BLaER1 (cell line): ENCODE data around the gene RARG.
"Not testable (repeated sequence)": the region's sequence is repeated elsewhere in the genome, so short reads cannot be mapped to it uniquely, and the experiment has no call there.

Experiments used
- H3K27ac ChIP-seq: shearing (Covaris generic); formaldehyde crosslinking; 2 replicates; pipeline ENCODE4 v1.8.1; 2022
- H3K27me3 ChIP-seq: shearing (Covaris generic); formaldehyde crosslinking; 2 replicates; pipeline ENCODE4 v1.8.1; 2022
- H3K36me3 ChIP-seq: shearing (Covaris generic); formaldehyde crosslinking; 2 replicates; pipeline ENCODE4 v1.8.1; 2022
- H3K4me1 ChIP-seq: shearing (Covaris generic); formaldehyde crosslinking; 2 replicates; pipeline ENCODE4 v1.8.1; 2022
- H3K4me2 ChIP-seq: shearing (Covaris generic); formaldehyde crosslinking; 2 replicates; pipeline ENCODE4 v1.8.1; 2022
- H3K4me3 ChIP-seq: shearing (Covaris generic); formaldehyde crosslinking; 2 replicates; pipeline ENCODE4 v1.8.1; 2022
- H3K9ac ChIP-seq: shearing (Covaris generic); formaldehyde crosslinking; 2 replicates; pipeline ENCODE4 v1.8.1; 2022
- H3K9me3 ChIP-seq: shearing (Covaris generic); formaldehyde crosslinking; 2 replicates; pipeline ENCODE4 v1.8.1; 2022
- H4K20me1 ChIP-seq: shearing (Covaris generic); formaldehyde crosslinking; 2 replicates; pipeline ENCODE4 v1.8.1; 2022
- Cebpa-rat ChIP-seq: shearing (Covaris generic); IDR thresholded peaks from 2 replicates; pipeline ENCODE4 v1.8.1; 2022

RARG gene

DNA sequence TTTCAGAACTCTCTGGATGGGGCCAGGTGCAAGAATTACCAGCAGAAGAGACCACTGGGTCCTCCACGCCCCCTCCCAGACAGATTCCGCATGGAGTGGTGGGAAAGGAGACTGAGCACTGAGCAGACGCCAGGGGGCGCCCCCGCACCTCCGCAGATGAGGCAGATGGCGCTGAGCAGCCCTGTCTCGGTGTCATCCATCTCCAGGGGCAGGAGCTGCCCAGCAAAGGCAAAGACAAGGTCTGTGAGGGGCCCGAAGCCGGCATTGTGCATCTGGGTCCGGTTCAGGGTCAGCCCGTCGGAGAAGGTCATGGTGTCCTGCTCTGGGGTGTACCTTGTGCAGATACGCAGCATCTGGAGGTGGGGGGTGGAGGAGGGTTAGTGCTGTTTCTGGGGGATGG lies 18.7 kb downstream of the RARG start:
- no peaks in the 10 kb centered on the region for H4K20me1 ChIP-seq
- TF ChIP-seq Cebpa-rat, result no peak
- peaks cover 88% of the 10 kb centered on the region for H3K4me1 ChIP-seq
- no peak overlapping the region; the same call in 1 of the 2 replicates for H3K27ac ChIP-seq
- no peak overlapping the region for H3K4me3 ChIP-seq
- H3K4me2 ChIP-seq, result peak overlapping the region; percentile 93
- H3K27me3 ChIP-seq, result no peaks in the 10 kb centered on the region
- H3K36me3 ChIP-seq, result peaks cover 36% of the 10 kb centered on the region
- no peak overlapping the region for H3K9ac ChIP-seq
- no peaks in the 10 kb centered on the region for H3K9me3 ChIP-seq

DNA sequence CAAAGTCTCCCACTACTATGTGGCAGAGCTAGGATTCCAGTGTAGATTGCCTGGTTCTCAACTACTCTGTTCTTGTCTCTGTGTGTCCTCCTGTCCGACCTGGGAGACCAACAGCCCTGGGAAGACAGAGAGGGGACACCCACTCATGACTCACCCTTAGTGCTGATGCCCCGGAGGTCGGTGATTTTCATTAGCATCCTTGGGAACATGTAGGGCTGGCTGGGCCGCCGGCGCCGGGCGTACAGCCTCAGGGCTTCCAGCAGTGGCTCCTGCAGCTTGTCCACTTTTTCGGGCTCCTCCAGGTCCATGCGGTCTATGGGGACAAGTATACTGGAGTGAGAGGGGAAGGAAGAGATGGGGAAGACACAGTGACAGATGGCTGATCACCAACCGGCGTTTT lies 19.1 kb downstream of the RARG start:
- Histone ChIP-seq H3K27ac (no peak overlapping the region), H4K20me1 (no peaks in the 10 kb centered on the region), H3K4me1 (peaks cover 88% of the 10 kb centered on the region), H3K4me3 (no peak overlapping the region), H3K9ac (no peak overlapping the region), H3K4me2 (peak overlapping the region; percentile 93; the same call in 1 of the 2 replicates), H3K9me3 (no peaks in the 10 kb centered on the region), H3K27me3 (no peaks in the 10 kb centered on the region), H3K36me3 (peaks cover 36% of the 10 kb centered on the region)
- TF ChIP-seq Cebpa-rat, result no peak

DNA sequence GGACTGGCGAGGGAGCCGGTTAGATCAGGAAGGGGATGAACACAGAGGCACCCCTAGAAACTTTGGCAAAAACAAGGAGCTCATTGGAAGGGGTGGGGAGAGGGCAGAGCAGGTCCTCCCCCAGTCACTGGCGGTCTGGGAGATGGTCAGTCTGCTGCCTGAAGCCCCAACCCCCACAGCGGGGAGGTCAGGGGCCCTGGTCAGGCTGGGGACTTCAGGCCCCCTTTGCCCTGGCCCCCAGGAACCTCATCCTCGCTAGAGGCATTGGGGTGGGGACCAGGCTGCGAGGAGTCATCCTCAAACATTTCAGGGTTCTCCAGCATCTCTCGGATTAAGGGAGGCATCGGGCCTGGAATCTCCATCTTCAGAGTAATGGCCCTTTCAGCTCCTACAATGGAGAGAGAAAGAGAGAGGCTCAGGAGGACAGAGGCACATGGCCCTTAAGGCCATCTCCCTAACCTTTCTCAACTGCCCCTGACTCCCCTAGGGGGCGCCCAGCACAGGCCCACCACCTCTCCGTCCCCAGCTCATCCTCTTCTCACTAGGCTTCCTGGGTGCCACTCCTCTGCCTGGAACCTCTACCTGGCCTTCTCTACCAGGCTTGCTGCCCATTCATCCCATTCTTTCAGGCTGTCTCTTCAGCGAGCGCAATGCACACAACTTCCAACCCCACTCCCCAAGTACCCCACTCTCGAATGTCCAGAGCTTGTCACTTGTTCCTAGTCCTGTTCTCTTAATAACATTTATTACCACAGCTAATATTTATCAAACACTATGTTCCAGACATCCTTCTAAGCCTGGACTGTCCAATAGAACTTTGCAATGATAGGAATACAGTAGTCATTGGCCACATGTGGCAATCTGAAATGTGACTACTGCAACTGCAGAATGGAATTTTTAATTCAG lies 20.3 kb downstream of the RARG start:
- no peaks in the 10 kb centered on the region for H3K9me3 ChIP-seq
- peaks cover 36% of the 10 kb centered on the region for H3K36me3 ChIP-seq
- peak overlapping the region; percentile 85; the same call in 1 of the 2 replicates for H3K4me2 ChIP-seq
- no peak for TF ChIP-seq Cebpa-rat
- no peaks in the 10 kb centered on the region for H4K20me1 ChIP-seq
- no peaks in the 10 kb centered on the region for H3K27me3 ChIP-seq
- H3K4me3 ChIP-seq, result no peak overlapping the region
- peaks cover 88% of the 10 kb centered on the region for H3K4me1 ChIP-seq
- peak overlapping the region; percentile 74 for H3K27ac ChIP-seq
- no peak overlapping the region for H3K9ac ChIP-seq

DNA sequence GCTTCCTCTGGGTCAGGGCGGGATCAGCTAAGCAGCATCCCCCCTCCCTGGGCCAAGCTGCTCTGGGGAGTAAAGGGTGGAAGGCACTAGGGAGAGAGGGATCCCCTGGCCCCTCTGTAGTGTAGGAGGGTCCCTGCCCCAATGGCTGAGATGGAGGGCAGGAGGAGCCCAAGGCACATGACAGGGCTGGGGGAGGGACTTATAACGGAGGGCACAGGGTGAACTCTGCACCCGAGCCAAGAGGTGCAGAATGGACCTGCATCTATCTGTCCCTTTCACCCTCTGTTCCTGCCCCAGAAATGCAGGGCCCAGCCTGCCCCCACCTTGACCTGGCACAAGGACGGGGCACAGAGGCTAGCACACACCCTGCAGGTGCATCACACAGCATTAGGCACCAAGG lies 21.2 kb downstream of the RARG start:
- H3K36me3 ChIP-seq, result peaks cover 36% of the 10 kb centered on the region

DNA sequence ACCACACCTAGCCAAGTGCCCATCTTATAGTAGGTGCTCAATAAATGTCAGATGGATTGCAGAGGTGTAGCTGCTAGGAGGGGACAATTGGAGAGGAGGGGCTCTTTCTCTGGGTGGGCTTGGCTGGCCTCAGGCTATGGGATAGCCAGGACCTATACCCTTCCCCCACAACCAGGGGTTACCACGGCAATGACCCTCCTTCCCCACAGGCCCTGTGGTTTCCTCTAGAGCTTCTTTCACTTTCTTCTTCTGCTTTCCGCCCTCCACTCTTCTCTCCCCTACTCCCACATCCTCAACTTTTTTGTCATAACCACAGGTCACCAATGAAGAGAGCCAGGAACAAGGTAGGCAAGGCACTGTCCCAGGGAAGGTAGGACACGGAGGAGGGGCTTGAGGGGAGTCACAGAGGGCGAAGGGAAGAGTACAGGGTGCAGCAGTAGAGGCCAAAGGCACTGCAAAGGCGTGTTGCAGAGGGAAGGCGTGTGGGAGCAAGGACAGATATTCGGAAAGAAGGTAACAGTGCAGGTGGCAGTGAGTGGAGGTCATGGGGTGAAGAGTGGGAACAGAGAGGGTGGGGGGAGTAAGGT lies 23.0 kb downstream of the RARG start:
- Histone ChIP-seq H3K27ac (peak overlapping the region; percentile 74), H3K9ac (peak overlapping the region; percentile 60), H4K20me1 (no peaks in the 10 kb centered on the region), H3K4me3 (peak overlapping the region; percentile 56), H3K4me2 (peak overlapping the region; percentile 85), H3K27me3 (no peaks in the 10 kb centered on the region), H3K4me1 (peaks cover 81% of the 10 kb centered on the region), H3K9me3 (no peaks in the 10 kb centered on the region), H3K36me3 (peaks cover 36% of the 10 kb centered on the region)
- no peak for TF ChIP-seq Cebpa-rat

More for the DNA sequence above, 21.2 kb downstream of the RARG start:
- Histone ChIP-seq H3K4me1 (peaks cover 88% of the 10 kb centered on the region), H3K9ac (no peak overlapping the region; the same call in 1 of the 2 replicates), H3K27ac (peak overlapping the region; percentile 74), H4K20me1 (no peaks in the 10 kb centered on the region), H3K4me3 (no peak overlapping the region), H3K4me2 (peak overlapping the region; percentile 85), H3K9me3 (no peaks in the 10 kb centered on the region), H3K27me3 (no peaks in the 10 kb centered on the region)
- TF ChIP-seq Cebpa-rat, result no peak

GRCh38 chr12:53208435-53208834 lies 23.6 kb downstream of the RARG start:
- Histone ChIP-seq H3K4me2 (peak overlapping the region; percentile 85), H3K4me1 (peaks cover 76% of the 10 kb centered on the region), H3K4me3 (peak overlapping the region; percentile 56; the same call in 1 of the 2 replicates), H3K27ac (peak overlapping the region; percentile 74), H3K27me3 (no peaks in the 10 kb centered on the region), H3K9me3 (no peaks in the 10 kb centered on the region), H4K20me1 (no peaks in the 10 kb centered on the region), H3K9ac (peak overlapping the region; percentile 60; the same call in 1 of the 2 replicates), H3K36me3 (peaks cover 31% of the 10 kb centered on the region)
- no peak for TF ChIP-seq Cebpa-rat

DNA sequence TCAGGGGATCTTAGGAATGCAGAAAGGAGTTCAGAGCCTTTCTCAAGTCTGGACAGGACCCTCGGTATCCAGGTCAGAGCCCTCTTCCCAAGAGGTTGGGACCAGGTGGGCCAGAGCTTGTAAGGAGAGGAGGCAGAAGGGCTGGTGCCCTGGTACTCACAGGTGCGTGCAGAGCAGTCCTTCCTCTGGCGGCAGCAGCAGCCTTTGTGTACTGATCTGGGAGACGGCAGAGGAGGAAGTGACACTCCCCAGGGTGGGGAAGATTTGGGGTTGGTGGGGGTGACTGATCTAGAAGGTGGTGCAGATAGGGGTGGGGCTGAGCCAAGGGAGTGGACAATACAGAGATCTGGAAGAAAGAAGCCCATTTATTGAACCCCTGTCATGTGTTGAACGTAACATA lies 25.0 kb downstream of the RARG start, which contains the start of gene ITGB7:
ITGB7 (minus strand) TSS at position 210 of the 400 bp plus-strand sequence. CDS start 6,808 bp downstream, outside the sequence.
- peak within 1 kb of the TSS; percentile 85 for H3K4me2 ChIP-seq
- H3K36me3 ChIP-seq, result peaks cover 19% of the 10 kb centered on the region
- no peaks in the 10 kb centered on the region for H3K27me3 ChIP-seq
- H3K4me3 ChIP-seq, result peak within 1 kb of the TSS; percentile 39
- H3K27ac ChIP-seq, result peak within 1 kb of the TSS; percentile 74
- H3K9ac ChIP-seq, result peak within 1 kb of the TSS; percentile 72; the same call in 1 of the 2 replicates
- peaks cover 79% of the 10 kb centered on the region for H3K4me1 ChIP-seq
- H3K9me3 ChIP-seq, result no peaks in the 10 kb centered on the region
- no peak for TF ChIP-seq Cebpa-rat
- no peaks in the 10 kb centered on the region for H4K20me1 ChIP-seq

- H3K36me3 ChIP-seq, result peaks cover 7% of the 10 kb centered on the region
- no peaks in the 10 kb centered on the region for H3K27me3 ChIP-seq
- peak overlapping the region; percentile 85 for H3K4me2 ChIP-seq
- no peaks in the 10 kb centered on the region for H3K9me3 ChIP-seq
- H3K27ac ChIP-seq, result peak overlapping the region; percentile 74
- H4K20me1 ChIP-seq, result no peaks in the 10 kb centered on the region
- peak overlapping the region; percentile 72; the same call in 1 of the 2 replicates for H3K9ac ChIP-seq
- H3K4me3 ChIP-seq, result peak overlapping the region; percentile 39
- H3K4me1 ChIP-seq, result peaks cover 83% of the 10 kb centered on the region
- TF ChIP-seq Cebpa-rat, result peak; percentile 77
These were observed 26.1 kb downstream of the RARG start for GRCh38 chr12:53205747-53206419.

DNA sequence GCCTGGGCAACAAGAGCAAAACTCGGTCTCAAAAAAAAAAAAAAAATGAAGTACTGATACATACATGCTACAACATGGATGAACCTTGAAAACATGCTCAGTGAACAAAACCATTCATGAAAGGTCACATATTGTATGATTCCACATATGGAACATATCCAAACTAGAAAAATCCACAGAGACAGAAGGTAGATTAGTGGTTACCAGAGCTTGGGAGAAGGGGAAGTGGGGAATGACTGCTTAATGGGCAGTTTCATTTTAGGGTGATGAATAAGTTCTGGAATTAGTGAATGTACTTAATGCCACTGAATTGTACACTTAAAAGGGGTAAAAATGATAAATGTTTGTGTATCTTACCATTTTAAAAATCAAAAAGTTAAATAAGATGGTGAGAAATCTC lies 27.7 kb downstream of the RARG start:
- Histone ChIP-seq H3K4me1 (peaks cover 83% of the 10 kb centered on the region), H4K20me1 (no peaks in the 10 kb centered on the region), H3K36me3 (no peaks in the 10 kb centered on the region), H3K9me3 (no peaks in the 10 kb centered on the region), H3K27ac (no peak overlapping the region), H3K9ac (no peak overlapping the region), H3K4me3 (no peak overlapping the region), H3K27me3 (no peaks in the 10 kb centered on the region), H3K4me2 (no peak overlapping the region)
- TF ChIP-seq Cebpa-rat, result no peak

DNA sequence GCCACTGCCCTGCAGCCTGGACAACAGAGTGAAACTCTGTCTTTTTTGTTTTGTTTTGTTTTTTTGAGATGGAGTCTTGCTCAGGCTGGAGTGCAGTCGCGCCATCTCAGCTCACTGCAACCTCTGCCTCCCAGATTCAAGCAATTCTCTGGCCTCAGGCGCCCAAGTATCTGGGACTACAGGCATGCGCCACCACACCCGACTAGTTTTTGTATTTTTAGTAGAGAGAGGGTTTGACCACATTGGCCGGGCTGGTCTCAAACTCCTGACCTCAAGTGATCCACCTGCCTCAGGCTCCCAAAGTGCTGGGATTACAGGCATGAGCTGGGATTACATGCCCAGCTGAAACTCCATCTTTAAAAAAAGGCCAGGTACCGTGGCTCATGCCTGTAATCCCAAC lies 29.7 kb downstream of the RARG start:
- H4K20me1 ChIP-seq, H3K4me3 ChIP-seq, H3K9me3 ChIP-seq, H3K36me3 ChIP-seq, H3K27me3 ChIP-seq, H3K27ac ChIP-seq: not testable (repeated sequence)
- peak overlapping the region; percentile 91 for H3K4me2 ChIP-seq
- H3K4me1 ChIP-seq, result peaks cover 82% of the 10 kb centered on the region
- H3K9ac ChIP-seq, result peak overlapping the region; percentile 23; the same call in 1 of the 2 replicates
